ENCODE results near the gene EPS15. TPM values are rescaled to one million over a fixed set of nuclear protein-coding genes. Genes with fewer than 3 reads are reported as not detected.

Gene EPS15
- total and polyA plus RNA-seq, 2 of the 13 experiments (the other 11 are each of a cell fraction or from before 2014, with no cell fraction given) = 14.3 to 19.3 TPM

DNA sequence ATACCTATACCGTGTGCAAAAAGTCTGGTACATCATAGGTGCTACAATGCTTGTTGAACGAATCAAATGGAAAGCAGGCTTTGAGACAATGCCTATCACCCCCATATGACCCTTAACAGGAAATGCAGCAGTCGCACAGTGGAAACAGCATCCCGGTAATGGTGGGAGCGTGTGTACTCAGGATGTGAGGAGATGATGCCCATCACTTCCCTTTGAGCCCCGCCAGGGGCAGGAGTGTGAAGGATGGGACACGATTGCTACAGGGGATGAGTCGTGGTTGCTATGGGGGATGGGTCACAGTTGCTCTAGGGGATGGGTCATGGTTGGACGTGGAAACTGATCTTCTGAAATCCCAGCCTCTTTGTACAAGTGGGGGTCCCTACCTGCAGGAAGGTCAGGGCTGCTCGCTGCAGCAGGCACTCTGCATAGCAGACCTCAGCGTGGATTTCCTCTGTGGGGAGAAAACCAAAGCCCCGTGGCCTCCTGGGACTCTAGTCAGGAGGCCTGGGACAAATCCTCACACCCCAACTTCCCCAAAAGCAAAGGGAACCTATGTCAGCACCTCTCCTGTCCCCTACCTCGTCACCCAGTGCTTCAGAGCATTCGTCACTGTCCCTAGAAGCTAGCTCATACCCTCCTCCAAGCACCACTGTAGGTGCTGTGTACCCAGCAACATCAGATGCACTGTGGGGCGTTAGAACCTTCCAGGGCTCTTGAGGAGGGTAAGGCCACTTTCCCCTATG is 208.0 kb downstream of the EPS15 start (continued):
- TF ChIP-seq, protein P1, sequence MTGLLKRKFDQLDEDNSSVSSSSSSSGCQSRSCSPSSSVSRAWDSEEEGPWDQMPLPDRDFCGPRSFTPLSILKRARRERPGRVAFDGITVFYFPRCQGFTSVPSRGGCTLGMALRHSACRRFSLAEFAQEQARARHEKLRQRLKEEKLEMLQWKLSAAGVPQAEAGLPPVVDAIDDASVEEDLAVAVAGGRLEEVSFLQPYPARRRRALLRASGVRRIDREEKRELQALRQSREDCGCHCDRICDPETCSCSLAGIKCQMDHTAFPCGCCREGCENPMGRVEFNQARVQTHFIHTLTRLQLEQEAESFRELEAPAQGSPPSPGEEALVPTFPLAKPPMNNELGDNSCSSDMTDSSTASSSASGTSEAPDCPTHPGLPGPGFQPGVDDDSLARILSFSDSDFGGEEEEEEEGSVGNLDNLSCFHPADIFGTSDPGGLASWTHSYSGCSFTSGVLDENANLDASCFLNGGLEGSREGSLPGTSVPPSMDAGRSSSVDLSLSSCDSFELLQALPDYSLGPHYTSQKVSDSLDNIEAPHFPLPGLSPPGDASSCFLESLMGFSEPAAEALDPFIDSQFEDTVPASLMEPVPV (CRISPR knock-in tag; IDR thresholded peaks at IDR 0.05) = no peak
- TF ChIP-seq ZNF773 (CRISPR knock-in tag; IDR thresholded peaks at IDR 0.05; ENCODE audit: borderline replicate concordance) (no peak), SSRP1 (CRISPR knock-in tag; IDR thresholded peaks at IDR 0.05) (no peak), ZBTB8A (CRISPR knock-in tag; IDR thresholded peaks at IDR 0.05; ENCODE audit: borderline replicate concordance, low read depth) (no peak), NFE2 (CRISPR knock-in tag; IDR thresholded peaks at IDR 0.05) (no peak), ZMYM3 (CRISPR knock-in tag; IDR thresholded peaks at IDR 0.05) (no peak)

DNA sequence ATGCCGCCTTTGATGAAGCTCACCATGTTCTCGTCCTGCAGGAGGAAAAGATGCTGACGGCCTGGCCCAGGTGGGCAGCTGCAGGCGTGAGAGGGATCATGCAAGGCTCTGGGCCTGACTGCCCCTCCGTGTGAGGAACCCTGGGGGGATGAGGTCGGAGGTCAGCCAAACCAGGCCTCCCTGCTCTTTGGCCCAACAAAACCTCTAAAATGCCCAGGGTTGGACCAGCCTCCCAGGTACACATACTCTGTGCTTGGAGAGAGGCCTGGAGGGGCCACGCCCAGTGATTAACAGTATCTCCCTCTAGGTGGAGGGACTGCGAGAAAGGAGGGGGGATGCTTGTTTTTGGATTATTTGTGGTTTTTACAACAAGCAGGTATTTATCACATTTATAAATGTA is 209.8 kb downstream of the EPS15 start:
- CTCF ChIA-PET (ENCODE audit: low intra/inter-chr PET ratio, low total read pairs) = no interaction called here

More for the DNA sequence above, 209.8 kb downstream of the EPS15 start:
- Histone ChIP-seq H3K79me2 (ENCODE audit: insufficient read depth, low read length) (no peaks in the 10 kb centered on the region), H3K4me2 (ENCODE audit: low read depth, low read length) (no peak overlapping the region), H2AFZ (ENCODE audit: low read length) (no peak overlapping the region), H3K36me3 (replicated peaks in 1 of 2; ENCODE audit: control insufficient read depth in 1 of 2, insufficient read depth in 2 of 2, low read length in 2 of 2) (no peaks in the 10 kb centered on the region), H3K27ac (ENCODE audit: extremely low read length, insufficient read depth, low read length) (no peak overlapping the region), H3K9me3 (ENCODE audit: low read length) (no peaks in the 10 kb centered on the region), H3K9ac (ENCODE audit: insufficient read depth, low read depth, low read length) (no peak overlapping the region), H3K4me1 (ENCODE audit: insufficient read depth, low read length) (peaks cover 30% of the 10 kb centered on the region), H3K4me3 (replicated peaks in 1 of 3; ENCODE audit: insufficient read depth in 1 of 3, low read depth in 2 of 3, low read length in 3 of 3) (no peak overlapping the region), H4K20me1 (ENCODE audit: insufficient read depth, low read length) (no peaks in the 10 kb centered on the region), H3K27me3 (ENCODE audit: control insufficient read depth in 1 of 2, insufficient read depth in 2 of 2, low read length in 2 of 2) (no peaks in the 10 kb centered on the region)
- FAIRE-seq (no peak), ATAC-seq (no peak), DNase-seq (ENCODE audit: low spot score) (no peak)
- BruUV-seq (replicated peaks) = no TSS peak
- in situ Hi-C loops (cut with HindIII; ENCODE audit: extremely low pct_ligation_motif_present, low pct_unique_long_range_greater_than_20kb) = no loop called here
- no peak for TF ChIP-seq SMARCC2 (IDR thresholded peaks at IDR 0.05)
- no peak for TF ChIP-seq HES4 (CRISPR knock-in tag; IDR thresholded peaks at IDR 0.05; ENCODE audit: borderline replicate concordance)
- TF ChIP-seq MATR3 (CRISPR knock-in tag; IDR thresholded peaks at IDR 0.05) = no peak
- POLR2A ChIA-PET = no interaction called here
- intact Hi-C loops (cut with micrococcal nuclease; ENCODE audit: unreplicated experiment) = no loop called here
- WGBS (ENCODE audit: low lambda C conversion rate) = 55% methylated on average over 5 of the region's 8 CpGs
